Retina (tissue), 1 donor: ENCODE data around the gene PPP1R12C.
"Not testable (repeated sequence)": the region's sequence is repeated elsewhere in the genome, so short reads cannot be mapped to it uniquely, and the experiment has no call there.

ENCODE experiments used
- DNase-seq: peaks from one replicate; pipeline ENCODE4 v3.0.0-alpha.2; 2016

PPP1R12C gene

DNA sequence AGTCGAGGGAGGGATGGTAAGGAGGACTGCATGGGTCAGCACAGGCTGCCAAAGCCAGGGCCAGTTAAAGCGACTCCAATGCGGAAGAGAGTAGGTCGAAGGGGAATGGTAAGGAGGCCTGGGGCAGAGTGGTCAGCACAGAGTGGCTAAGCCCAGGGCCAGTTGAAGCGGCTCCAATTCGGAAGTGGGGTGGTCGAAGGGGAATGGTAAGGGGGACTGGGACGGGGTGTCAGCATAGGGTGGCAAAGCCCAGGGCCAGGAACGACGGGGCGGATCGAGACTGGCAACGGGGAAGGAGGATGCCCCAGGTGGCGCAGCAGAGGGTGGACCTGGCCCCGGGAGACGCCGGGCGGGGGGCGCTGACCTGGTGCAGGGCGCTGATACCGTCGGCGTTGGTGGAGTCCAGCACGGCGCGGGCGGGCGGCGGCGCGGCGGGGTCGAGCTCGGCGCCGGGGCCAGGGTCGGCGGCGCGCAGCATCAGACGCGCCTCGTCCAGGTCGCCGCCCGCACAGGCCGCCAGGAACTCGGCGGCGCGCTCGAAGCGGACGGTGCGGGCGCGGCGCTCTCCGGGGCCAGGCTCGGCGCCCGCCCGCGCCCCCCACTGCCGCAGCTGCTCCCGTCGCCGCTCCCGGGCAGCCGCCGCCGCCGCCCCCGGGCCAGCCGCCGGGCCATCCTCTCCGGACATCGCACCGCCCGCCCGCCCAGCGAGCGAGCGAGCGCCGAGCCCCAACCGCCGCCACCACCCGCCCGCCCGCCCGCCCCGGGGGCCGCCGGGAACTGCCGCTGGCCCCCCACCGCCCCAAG, at the start of gene PPP1R12C:
Gene PPP1R12C (minus strand): TSS at position 779 of the 804 bp plus-strand sequence. CDS start 94 bp downstream, at position 685.
- DNase-seq: peak; percentile 52

DNA sequence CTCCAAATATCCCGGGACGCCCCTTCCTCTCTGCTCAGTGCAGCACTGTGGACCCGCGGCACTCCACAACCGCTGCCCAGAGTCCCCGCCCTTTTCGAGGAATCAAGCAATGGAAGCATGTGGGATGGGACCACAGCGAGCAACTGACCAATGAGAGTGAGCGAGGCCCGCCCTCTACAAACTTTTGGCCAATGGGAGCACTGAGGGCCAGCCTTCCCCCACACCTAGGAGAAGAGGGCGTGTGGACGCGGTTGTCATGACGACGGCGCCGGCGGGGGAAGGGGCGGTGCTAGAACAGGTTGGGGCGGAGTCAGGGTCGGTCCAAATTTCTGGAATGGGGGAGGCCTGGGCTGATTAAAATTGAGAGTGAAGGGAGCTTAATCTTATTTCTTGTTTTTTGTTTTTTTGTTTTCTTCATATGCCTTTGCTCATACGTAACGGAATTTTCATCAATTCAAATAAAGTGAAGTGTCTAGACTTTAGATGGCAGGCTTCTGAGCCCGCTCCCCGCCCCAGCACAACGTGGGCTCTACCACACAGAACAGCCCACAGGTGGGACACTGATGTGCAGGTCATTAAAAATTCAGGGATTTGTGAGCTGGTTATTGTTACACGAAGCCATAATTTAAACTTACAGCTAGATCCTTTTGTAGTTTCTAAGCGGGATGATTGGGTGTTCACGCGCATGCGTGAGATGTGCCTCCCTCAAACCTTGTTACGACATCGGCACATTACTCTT, 49.3 kb upstream of the PPP1R12C start, which contains the start of gene DNAAF3:
Gene DNAAF3 (minus strand): TSS at position 84 of the 739 bp plus-strand sequence. CDS start 200 bp downstream, outside the sequence.
- DNase-seq: peak; percentile 98

GRCh38 chr19:55165952-55166529, 48.6 kb upstream of the PPP1R12C start:
- DNase-seq: peak; percentile 92

GRCh38 chr19:55161571-55162322, 44.3 kb upstream of the PPP1R12C start:
- no peak for DNase-seq

DNA sequence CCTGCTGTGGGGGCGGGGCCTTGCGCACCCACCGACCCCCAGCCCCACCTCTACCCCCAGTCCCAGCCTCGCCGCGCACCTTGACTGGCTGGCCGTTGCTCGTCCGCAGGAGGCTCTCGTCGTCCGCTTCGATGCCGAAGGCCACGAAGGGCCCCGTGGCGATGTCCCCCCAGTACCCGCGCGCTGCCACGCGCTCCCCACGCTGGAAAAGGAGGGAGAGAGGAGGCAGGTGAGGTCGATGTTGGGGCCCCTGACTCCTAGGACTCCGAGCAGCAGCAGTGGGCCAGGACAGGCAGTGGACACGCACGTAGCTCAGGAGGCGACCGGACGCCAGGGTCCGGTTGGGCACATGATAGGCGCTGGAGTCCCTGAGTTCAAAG, 43.5 kb upstream of the PPP1R12C start:
- DNase-seq: no peak

GRCh38 chr19:55160128-55160985, 42.9 kb upstream of the PPP1R12C start:
- peak; percentile 87 for DNase-seq

DNA sequence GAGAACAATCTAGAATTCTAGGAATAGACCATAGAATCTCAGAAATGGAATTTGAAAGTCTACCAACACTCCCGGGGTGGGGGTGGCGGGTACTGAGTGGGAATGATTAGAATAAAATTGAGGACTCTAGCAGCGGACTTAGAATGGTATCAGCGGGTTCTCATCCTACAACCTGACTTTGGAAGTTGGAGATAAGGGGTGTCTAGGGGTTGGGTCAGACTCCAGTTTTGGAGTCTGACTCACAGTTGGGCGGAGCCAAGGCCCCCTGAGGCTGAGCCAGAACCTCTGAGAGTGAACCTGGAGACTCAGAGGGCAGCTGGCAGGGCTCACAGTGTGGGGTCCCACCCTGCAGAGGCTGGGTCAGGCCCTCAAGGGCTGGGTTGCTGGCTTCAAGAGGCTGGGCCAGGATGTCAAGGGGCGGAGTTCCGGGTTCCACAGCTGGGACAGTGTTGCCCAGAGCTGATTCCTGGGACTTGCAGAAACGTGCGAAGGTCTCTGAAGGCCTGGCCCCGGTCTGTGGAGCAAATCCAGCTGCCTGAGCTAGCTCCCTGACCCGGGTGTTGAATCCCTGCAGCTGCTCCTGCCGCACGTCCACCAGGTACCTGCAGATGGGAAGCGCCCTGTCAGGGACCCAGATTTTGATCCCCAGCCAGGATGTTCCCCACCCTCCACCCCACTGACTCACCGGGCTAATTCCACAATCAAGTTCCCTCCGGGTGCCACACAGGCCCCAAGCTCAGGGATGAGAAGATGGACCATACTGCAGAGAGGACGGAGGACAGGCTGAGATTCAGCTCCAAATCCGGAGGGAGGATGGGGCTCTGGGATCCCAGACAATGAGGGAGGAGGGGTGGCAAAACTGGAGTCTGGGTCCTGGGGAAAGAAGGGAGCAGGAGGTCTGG, 41.7 kb upstream of the PPP1R12C start:
- DNase-seq: no peak

- DNase-seq: no peak
These were observed 41.0 kb upstream of the PPP1R12C start for GRCh38 chr19:55158423-55158822.

DNA sequence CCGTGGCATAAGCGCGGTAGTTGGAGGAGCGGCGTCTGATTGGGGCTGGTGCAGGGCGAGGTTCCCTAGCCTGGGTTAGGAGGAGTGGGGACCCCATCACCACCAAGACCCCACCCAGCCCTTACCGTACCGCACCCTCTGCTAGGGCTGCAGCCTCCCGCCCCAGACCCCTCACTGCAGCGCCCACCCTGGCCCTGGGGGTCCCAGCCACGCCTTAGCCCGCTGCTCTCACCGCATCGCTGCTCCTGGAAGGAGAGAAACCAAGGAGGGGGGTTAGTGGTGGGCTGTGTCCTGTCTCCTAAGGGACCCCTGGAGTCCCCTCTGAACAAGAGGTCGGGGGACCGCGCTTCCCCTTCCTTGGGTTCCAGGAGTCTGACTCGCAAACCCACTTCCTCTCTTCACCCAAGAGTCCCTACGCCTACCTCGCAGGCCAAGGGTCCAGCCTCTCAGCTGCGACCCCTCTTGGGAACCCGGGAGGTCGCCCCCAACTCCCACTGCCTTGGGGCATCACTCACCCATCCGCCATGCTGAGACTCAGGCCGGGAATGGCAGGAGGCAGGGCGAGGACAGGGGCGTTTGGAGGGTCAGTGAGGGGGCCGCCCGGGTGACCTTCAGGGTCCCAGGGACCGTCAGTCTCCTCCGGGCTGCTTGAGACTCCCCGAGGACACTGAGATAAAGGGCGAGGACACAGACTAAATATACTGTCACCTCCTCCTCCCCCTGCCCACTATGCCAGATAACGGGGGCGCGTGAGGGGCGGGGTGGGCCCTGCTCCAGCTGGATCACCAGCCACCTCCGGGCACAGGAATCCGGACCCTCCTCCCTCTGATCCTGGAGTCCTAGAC, 39.8 kb upstream of the PPP1R12C start, which contains the start of gene TNNI3:
Gene TNNI3 (minus strand): TSS at position 669 of the 845 bp plus-strand sequence. CDS start 143 bp downstream, at position 526.
- DNase-seq: no peak

- peak; percentile 72 for DNase-seq
These were observed 39.0 kb upstream of the PPP1R12C start for GRCh38 chr19:55156202-55157063.

- not testable (repeated sequence) for DNase-seq
These were observed 38.3 kb upstream of the PPP1R12C start for GRCh38 chr19:55155784-55156183.

DNA sequence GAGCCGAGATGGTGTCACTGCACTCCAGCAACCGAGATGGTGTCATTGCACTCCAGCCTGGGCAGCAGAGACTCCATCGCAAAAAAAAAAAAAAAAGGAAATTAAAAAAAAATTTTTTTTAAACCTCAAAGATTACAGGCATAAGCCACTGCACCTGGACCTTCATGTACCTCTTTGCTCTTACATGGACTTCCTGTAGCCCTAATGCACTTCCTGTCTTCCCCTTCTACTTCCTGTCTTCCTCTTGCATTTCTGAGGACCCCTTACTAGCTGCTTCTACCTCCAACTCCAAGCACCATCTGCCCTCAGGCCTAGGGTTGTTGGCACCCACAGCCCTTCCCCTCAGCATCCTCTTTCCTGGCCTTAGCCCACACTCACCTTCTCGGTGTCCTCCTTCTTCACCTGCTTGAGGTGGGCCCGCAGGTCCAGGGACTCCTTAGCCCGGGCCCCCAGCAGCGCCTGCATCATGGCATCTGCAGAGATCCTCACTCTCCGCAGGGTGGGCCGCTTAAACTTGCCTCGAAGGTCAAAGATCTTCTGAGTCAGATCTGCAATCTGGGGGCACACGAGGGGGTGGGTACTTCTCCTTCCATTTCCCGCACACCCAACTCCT, 36.3 kb upstream of the PPP1R12C start:
- no peak for DNase-seq

GRCh38 chr19:55152017-55152416, 34.6 kb upstream of the PPP1R12C start:
- no peak for DNase-seq

DNA sequence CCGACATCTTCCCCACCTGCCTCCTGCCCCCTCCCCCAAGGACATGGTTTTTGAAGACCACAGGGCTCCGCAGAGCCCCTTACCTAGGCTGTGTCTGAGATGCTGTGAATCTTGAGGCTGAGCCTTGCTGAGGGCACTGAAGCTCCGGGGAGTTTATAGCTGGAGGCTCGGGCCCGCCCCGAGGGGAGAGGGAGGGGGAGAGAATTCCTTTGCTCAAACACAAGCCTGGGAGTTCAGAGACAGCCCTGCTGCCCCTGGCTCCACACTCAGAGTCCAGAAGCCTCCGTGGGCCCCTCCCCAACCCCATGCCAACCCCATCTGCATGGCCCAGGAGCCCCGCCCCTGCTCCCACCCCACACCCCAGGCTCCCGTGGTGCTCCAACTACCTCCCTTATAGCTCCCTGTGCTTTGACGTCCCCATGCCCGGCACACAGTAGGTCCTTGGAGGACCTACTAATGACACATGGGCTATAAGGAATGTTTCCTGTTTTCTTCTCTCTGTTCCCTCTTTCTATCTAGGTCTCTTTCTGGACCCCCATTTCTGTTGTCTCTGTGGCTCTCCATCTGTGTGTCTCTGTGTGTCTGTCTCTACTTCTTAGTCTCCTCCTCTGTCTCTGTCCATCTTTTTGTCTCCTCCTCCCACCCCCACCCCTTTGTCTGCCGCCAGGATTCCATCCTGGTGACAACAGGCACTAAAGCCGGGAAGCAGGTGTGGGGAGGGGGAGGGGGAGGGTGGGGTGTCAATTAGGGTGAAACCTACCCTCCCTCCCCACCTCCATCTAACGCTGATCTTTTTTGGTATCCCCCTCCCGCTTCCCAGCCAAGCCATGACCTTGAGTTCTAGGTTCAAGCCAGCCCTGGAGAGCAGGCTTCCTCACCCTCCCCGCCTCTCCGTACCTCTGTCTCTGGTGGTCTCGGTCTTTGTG, 31.9 kb upstream of the PPP1R12C start, which contains the start of gene TNNT1:
Gene TNNT1 (minus strand): TSS at position 129 of the 926 bp plus-strand sequence. CDS start 2,049 bp downstream, outside the sequence.
- DNase-seq: no peak

DNA sequence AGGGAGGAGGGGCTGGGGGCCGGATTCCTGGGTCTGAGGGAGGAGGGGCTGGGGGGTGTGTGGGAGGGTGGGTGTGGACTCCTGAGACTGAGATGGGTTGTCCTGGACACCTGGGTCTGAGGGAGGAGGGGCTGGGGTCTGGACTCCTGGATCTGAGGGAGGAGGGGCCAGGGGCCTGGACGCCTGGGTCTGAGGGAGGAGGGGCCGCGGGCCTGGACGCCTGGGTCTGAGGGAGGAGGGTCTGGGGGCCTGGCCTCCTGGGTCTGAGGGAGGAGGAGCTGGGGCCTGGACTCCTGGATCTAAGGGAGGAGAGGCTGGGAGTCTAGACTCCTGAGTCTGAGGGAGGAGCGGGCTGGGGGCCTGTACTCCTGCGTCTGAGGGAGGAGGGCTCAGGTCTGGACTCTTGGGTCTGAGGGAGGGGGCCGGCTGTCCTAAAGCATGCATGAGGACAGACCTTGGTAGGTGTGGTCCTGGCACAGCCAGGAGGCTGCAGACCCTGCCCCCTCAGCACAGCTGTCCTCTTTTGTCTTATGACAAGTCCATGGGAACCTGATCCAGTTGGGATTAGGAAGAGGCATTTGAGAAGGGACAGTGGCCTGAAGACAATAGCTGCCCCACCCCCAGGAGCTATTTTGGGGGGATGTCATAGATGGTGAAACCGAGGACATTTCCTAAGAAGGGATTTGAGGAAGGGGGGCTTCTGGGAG, 30.3 kb upstream of the PPP1R12C start:
- no peak for DNase-seq

DNA sequence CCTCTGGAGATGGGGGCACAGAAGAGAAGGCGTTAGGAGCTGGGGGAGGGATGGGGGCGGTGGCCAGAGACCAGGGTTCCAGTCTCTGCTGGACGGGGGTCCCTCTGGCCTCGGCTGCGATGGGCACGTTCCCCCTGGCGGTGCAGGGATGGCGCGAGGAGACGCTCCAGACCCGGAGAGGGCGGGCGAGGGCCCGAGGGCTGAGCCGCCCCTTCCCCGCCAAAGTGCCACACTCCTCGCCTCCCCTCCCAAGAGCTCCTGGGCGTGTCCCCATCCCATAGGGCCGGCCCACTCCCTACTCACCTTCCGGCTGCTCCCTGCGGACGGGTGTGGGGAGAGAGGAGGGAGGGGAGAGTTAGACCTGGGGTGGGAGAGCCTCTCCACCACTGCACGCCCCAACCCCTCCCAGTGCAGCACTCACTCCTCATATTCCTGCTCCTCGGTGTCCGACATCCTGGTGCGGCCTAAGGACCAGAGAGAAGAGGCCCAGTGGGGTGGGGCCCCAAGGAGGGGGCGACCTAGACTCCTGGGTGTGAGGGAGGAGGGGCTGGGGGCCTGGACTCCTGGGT, 29.4 kb upstream of the PPP1R12C start:
- DNase-seq: no peak
